HG03565 (cell line): ENCODE measurements around the gene ATN1.

ENCODE experiments used
- ATAC-seq: cut with Tn5 transposase; IDR thresholded peaks from one replicate; pipeline ENCODE4 v1.9.1; 2021; ENCODE audit warnings: mild to moderate bottlenecking, moderate library complexity; ENCODE audit not compliant: unreplicated experiment

ATN1 gene

DNA sequence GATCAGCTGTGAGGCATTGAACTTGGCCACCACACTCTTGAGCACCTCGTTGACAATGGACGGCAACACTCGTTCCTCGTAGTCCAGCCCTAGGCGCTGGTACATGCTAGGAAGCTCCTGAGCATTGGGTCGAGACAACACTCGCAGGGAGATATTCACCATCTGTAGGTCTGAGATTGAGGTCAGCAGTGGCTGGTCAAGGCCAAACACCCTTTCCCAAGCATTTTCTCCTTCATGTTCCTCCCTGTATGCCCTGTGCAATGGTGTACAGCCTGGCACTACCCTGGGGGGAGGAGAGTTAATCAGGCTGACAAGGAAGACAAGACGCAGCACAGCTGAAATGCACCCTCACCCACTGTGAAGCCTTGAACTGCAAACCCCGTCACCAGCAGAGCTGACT is 40.7 kb downstream of the ATN1 start:
- ATAC-seq, result no peak

DNA sequence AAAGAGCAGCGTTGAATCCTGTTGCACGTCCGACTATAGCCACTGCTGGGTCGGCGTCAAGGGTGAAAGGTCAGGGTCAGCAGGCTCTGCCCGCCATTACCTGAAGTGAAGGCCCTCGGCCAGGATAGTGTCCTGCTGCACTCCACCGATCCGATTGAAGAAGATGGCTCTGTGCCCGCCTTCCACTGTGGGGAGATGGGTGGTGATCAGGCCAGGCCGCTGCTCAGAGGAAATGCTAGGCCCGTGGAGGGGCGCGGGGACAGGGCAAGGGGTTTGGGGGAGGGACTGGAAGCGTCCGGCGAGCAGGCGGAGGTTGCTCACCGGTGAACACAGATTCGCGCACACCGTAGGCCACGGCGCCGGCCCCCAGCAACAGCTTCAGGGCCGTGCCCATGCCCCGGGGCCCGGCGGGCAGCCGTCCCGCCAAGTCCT is 42.4 kb downstream of the ATN1 start:
- no peak for ATAC-seq

DNA sequence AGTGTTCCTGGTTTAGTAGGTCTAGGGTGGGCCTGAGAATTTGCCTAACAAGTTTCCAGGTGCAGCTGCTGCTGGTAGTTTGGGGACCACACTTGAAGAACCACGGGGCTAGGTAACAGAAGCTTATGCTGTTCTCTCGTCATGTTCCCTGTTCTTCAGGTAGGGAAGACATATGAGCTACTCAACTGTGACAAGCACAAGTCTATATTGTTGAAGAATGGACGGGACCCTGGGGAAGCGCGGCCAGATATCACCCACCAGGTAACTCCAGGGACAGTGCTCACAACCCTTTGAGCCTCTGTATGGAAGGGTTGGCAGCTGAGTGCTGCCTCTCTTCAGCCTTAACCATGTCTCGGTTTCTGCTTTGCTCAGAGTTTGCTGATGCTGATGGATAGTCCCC is 46.4 kb downstream of the ATN1 start:
- no peak for ATAC-seq

DNA sequence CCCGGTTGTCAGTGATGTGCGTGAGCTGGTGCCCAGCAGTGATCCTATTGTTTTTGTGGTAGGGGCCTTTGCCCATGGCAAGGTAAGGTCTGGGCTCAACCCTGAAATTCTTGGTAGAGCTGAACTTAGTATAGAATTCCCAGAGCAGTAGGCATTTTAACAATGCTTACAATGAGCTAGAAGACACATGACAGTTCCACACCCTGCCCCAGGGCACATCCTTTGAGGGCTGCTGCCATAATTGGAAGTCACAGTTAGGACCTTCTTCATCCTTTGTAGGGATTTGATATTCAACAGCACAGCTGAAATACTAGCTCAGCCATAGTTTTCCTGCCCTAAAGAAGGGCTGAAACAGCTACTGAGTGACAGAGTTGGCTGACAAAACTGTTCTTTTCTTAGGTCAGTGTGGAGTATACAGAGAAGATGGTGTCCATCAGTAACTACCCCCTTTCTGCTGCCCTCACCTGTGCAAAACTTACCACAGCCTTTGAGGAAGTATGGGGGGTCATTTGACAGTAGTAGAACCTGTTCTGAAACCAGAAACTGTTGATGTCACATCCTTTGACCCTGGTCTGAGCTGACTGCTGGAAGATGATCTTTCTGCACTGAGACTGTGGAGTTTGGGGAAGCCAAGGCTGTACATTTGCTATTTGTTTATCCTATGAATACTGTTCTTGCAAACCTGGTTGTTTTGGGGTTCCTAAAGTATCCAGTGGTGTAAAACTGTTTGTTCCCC is 47.7 kb downstream of the ATN1 start:
- ATAC-seq, result no peak

DNA sequence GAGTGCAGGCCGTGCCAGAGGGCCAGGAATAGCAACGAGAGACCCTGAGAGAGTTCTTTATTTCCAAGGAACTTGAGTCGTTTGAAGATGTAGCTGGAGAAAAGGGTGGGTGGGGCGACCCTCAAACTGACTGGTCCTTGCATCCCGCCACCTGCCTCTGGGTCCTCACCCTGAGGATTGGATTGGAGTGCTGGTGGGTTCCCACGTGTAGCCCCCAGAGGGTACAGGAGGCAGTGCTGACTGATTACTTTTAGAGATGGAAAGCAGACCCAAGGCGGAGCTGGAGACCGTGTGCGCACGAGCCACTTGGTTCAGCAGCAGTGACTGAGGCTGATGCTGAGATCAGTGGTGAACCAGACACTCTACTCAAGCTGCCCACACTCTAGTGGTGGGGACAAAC is 49.9 kb downstream of the ATN1 start:
- no peak for ATAC-seq

DNA sequence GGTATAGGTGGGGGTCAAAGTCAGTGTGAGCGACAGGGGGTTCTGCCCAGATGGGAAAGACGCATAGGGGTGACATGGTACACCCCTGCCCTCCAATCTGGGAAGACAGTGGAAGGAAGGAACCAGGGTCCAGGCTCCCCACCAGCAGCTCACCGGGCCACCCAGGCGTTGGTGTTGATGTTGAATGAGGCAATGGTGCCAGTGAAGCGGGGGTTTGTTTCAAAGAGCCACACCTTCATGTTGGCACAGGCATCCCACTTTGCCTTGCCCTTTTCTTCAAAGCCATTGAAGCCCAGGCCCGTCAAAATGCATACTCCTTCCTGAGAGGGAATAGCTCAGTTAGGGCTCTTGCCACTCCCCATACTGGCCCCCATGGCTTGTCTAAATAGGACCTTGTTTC is 50.4 kb downstream of the ATN1 start:
- no peak for ATAC-seq

DNA sequence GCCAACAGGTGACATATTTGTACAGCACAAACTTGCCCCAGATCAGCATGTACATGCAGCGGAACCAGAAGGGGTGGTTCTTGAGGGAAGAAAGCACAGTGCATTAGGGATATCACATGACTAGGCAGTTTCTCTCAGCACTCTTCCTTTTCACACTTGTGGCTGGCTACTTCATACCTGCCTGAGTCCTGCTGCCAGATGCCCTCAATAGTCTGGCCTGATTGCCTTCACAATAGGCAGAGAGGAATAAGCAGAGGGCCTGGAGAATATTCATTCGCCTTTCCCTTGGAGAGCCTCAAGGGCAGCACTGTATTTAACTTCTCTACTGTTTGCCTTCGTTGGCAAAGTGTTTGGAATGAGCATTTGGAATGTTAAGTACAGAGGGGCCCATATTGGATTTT is 50.9 kb downstream of the ATN1 start:
- no peak for ATAC-seq

DNA sequence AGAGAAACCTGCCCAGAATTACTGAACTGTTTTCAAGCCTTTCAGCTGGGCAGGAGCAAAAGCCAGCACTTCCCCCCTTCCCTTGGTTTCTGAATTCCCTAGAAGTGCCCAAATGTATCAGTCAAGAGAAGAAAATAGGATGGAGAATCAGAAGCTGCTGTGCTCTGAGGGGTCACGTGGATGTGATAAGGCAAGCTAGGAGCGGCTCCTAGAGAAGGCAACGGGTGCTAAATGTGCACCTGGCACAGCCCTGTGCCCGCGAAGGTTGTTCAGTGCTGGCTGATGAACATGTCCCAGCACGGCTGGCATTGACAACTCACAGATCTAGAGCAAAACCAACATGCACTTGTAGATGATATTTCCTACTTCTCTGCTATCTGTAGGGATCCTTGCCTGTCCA is 51.3 kb downstream of the ATN1 start:
- ATAC-seq, result no peak

DNA sequence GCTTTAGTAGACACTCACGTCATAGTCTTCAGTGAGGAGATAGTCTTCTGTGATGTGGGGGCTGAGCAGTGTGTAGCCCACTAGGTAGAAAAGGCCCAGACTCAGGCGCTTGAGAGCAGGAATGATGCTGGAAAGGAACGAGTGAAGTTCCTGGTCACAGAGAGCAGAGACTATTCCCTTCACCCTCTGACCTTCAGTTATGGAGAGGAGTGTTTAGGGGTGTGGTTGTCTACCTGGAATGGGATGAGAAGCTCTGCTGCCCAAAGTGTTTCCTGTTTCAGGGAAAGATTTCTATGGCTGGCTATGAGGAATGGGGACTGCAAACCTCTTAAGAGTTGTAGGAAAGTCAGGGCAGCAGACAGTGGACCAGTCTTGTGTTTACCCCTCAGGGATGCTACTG is 51.7 kb downstream of the ATN1 start:
- no peak for ATAC-seq

DNA sequence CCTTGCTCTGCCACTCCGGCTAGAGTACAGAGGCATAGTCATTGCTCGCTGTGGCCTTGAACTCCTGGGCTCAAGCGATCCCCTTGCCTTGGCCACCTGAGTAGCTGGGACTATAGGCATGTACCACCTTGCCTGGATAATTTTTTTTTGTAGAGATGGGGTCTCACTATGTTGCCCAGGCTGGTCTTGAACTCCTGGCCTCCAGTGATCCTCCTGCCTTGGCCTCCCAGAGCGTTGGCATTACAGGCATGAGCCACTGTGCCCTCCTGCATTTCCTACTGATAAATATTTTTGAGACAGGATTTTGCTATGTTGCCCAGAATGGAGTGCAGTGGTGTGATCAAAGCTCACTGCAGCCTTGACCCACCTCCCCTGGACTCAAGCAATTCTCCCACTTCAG is 52.3 kb downstream of the ATN1 start:
- no peak for ATAC-seq

DNA sequence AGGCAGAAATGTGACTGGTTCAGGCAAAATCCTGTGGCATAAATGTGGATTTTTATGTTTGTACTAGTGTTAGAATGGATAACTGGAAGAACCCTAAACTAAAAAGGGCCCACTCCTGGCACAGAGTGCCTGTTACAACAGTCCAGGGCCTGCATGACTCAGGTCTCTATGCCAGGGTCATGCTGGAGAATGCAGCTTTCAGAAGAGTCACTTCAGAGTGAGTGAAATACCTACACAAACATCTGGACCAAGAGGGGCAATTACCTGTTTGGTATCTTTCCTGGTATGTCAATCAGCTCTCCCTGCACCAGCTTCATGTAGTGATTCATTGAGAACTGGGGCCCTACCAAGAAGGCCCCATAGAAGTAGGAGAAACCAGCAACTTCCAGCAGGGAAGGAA is 53.0 kb downstream of the ATN1 start:
- no peak for ATAC-seq

DNA sequence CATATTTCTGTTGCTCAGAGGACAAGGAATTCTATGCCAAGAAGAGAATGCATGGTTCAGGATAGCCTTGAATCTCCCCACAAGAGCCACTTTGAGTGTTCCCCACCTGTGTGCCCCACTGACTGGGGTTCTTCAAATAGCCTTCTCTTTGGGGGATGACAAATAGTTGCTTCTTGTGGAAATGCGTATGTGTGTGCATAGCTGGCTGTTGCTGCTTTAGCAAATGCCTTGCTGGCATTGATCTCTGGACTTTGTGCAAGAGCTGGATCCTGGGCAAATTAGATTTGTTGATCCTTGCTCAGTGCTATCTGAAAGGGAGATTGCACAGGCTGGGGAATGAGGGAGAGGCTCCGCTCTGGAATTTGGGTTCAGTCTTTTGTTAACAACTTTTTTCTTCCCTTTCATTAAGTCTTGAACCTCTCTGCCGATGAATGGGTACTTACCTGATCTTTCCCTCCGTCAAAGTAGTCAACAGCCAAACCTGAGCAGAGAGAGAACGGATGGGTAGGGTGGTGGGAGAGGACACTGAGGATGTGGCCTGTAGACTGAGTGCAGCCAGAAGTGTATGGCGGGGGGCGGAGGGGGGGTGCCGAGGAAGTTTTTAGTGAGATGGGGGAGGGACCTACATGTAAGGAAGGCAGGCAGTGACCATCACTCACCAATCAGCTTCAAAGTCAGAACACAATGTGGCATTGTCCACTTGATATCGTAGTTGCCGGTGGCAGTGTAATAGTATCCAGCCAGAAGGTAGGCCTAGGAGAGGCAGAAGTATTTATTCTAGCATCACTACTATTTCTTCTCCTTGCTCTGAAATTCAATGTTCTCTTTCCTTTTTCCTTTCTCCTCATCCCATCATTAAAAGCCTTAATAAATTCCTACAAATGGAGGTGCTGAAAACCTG is 53.6 kb downstream of the ATN1 start:
- ATAC-seq, result no peak

DNA sequence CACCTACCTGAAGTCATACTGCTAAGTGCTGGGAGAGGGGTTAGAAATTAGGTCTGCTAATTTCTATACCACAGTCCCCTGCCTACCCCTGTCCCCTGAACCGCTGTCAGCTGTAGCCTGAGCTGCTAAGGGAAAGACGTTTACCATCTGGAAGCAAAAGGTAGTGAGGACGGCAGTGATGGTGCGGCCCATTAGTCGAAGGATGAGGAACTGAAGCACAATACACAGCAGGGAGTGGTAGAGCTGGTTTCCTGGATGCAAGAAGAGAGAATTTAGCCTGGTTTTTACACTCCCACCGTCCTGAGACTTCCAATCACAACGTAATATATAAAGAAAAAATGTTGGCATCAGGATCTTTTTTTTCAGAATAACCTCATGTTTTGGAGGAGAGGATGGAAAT is 54.8 kb downstream of the ATN1 start:
- no peak for ATAC-seq

DNA sequence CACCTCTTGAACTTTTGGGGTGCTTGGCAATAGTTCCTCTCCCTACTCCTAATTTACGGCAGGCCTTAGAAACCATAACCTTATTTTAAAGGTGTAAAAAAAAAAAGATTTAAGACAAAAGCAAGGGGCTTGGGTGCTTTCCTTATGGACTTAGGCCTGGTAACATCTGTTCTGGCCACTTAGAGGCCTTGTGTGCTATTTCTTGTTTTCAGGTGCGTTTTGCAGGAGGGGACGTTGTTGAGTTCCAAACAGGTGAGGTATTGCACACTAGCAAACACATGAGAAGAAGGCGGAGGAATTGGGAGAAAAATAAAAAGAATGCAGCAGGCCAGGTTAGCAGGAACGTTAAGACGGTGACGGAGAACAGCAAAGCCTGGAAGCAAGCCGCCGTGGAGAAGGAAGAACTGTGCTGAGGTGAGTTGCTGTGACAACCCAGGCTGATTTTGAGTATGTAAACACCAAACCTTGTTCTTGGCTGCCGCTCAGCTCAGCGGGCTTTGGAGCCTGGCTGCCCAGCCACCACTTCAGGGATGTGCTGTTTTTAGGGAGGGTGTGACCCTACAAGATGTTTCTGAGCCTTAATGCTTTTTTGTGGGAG is 60.3 kb downstream of the ATN1 start:
- no peak for ATAC-seq
